ENCODE measurements around the gene PYCARD. TPM values are rescaled to one million over a fixed set of nuclear protein-coding genes. Genes with fewer than 3 reads are reported as not detected.
"Not testable (repeated sequence)": the region's sequence is repeated elsewhere in the genome, so short reads cannot be mapped to it uniquely, and the experiment has no call there.

Gene PYCARD
- 130 TPM for polyA plus RNA-seq

- H3K27ac Mint-ChIP-seq, result peak within 1 kb of the TSS; percentile 89 to 95 (median 92)
- H3K4me1 Mint-ChIP-seq, result peaks cover 40 to 53% (median 43%) of the 10 kb centered on the region in 3 donors
- no peaks in the 10 kb centered on the region for H3K9me3 Mint-ChIP-seq
- H3K36me3 Mint-ChIP-seq, result peaks cover 3% of the 10 kb centered on the region
- peak within 1 kb of the TSS; percentile 92 to 97 (median 97) for H3K4me3 Mint-ChIP-seq
- no peaks in the 10 kb centered on the region for H3K27me3 Mint-ChIP-seq
These were observed at the start of gene PYCARD for GRCh38 chr16:31202414-31203375. TSS of gene PYCARD (minus strand) at chr16:31202760. CDS start at chr16:31202690, 70 bp downstream.

DNA sequence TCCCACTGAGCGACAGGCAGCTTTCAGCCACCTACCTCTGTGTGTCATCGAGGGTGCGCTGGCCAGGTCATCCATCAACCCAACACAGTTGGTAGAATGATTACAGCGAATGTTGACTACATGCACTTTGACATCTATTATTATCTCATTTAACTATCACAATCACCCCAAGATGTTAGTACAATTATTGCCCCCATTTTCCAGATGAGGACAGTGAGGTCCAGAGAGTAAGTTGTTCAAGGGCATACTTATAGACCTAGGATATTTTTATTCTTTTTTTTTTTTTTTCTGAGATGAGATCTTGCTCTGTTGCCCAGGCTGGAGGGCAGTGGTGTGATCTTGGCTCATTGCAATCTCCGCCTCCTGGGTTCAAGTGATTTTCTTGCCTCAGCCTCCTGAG lies 48.9 kb upstream of the PYCARD start:
- Mint-ChIP-seq H3K4me3 (no peak overlapping the region), H3K9me3 (no peaks in the 10 kb centered on the region), H3K27ac (no peak overlapping the region)

GRCh38 chr16:31250782-31251384 lies 48.3 kb upstream of the PYCARD start:
- Mint-ChIP-seq H3K9me3 (no peaks in the 10 kb centered on the region), H3K36me3 (no peaks in the 10 kb centered on the region), H3K4me1 (peaks cover 8 to 15% (median 15%) of the 10 kb centered on the region in 3 donors), H3K27ac (no peak overlapping the region), H3K27me3 (peaks cover 1% of the 10 kb centered on the region), H3K4me3 (no peak overlapping the region)

More for the DNA sequence above, 48.9 kb upstream of the PYCARD start:
- H3K36me3 Mint-ChIP-seq, result no peaks in the 10 kb centered on the region
- peaks cover 1% of the 10 kb centered on the region for H3K27me3 Mint-ChIP-seq
- H3K4me1 Mint-ChIP-seq, result peaks cover 8 to 15% (median 15%) of the 10 kb centered on the region in 3 donors

- Mint-ChIP-seq H3K4me3 (no peak overlapping the region), H3K27ac (no peak overlapping the region), H3K9me3 (no peaks in the 10 kb centered on the region), H3K36me3 (no peaks in the 10 kb centered on the region), H3K27me3 (peaks cover 3% of the 10 kb centered on the region), H3K4me1 (peaks cover 10 to 15% (median 14%) of the 10 kb centered on the region in 3 donors)
These were observed 45.8 kb upstream of the PYCARD start for GRCh38 chr16:31248344-31248743.

DNA sequence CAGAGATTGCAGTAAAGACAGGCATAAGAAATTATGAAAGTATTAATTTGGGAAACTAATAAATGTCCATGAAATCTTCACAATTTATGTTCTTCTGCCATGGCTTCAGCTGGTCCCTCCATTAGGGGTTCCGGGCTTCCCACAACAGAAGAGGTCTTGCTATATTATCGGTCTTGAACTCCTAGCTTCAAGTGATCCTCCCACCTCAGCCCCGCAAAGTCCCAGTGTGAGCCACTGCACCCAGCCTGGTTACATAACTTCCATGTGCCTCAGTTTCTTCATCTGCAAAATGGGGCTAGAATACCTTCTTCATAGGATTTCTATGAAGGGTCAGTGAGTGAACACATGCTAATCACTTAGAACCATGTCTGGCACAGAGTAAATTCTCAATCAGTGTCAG lies 43.7 kb upstream of the PYCARD start:
- peaks cover 3% of the 10 kb centered on the region for H3K27me3 Mint-ChIP-seq
- H3K9me3 Mint-ChIP-seq, result no peaks in the 10 kb centered on the region
- no peak overlapping the region for H3K4me3 Mint-ChIP-seq
- H3K4me1 Mint-ChIP-seq, result peaks cover 7 to 10% (median 9%) of the 10 kb centered on the region in 3 donors
- H3K36me3 Mint-ChIP-seq, result no peaks in the 10 kb centered on the region
- no peak overlapping the region for H3K27ac Mint-ChIP-seq

GRCh38 chr16:31245598-31245997 lies 43.0 kb upstream of the PYCARD start:
- H3K4me3 Mint-ChIP-seq, H3K27me3 Mint-ChIP-seq, H3K9me3 Mint-ChIP-seq, H3K36me3 Mint-ChIP-seq, H3K27ac Mint-ChIP-seq, H3K4me1 Mint-ChIP-seq: not testable (repeated sequence)

DNA sequence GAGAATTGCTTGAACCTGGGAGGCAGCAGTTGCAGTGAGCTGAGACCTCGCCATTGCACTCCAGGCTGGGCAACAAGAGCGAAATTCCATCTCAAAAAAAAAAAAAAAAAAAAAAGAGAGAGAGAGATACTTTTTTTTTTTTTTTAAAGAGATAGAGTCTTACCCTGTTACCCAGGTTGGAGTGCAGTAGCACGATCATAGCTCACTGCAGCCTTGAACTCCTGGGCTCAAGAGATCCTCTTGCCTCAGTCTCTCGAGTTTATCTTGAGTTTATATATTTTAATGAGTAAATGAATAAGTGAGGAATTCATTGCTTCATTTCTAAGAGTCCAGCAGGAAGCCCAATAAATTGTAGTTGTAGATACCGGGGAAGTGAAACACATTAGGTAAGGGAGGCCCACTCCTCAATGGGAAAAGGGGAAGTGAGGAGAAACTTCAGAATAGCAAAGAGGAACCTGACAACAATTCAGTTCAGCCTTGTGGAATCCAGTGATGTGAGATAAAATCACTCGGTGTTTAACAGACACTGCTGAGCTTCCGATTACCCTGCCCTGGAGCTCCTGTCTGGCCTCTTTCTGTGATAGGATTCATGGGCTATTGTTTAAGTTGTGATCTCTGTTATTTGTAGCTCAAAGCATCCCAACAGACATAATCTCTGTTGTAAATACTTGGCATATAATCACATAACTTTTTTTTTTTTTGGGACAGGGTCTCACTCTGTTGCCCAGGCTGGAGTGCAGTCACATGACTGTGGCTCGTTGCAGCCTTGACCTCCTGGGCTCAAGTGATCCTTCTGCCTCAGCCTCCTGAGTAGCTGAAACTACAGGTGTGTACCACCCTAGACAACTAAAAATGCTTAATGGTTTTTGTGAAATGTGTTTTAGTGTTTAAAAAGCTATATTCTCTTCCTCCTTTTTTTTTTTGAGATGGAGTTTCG lies 41.4 kb upstream of the PYCARD start:
- peak overlapping the region in 2 of 4 donors; percentile 43 to 79 for H3K4me3 Mint-ChIP-seq
- H3K27ac Mint-ChIP-seq, result peak overlapping the region; percentile 5 to 74 (median 61)
- peaks cover 7 to 10% (median 9%) of the 10 kb centered on the region in 3 donors for H3K4me1 Mint-ChIP-seq
- no peaks in the 10 kb centered on the region for H3K36me3 Mint-ChIP-seq
- H3K27me3 Mint-ChIP-seq, result peaks cover 4% of the 10 kb centered on the region
- no peaks in the 10 kb centered on the region for H3K9me3 Mint-ChIP-seq

DNA sequence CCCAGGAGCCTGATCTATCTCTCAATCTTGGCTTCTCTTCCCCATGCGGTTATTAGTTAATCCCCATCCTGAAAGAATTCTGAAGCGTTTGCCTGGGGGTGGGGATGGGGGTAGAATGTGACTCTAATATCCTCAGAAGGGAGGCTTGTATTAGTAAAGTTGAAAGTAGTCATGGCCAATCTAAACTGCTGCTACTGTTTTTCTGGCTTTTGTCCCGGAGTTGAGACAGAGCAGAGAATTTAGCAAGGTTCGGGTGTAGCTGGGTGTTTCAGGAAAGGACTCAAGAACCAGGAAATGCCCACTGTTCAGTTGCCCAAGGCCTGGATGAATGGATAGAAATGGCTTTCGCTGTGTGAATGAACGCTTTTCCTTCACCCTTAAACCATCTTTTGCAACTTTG lies 39.6 kb upstream of the PYCARD start:
- Mint-ChIP-seq H3K27ac (no peak overlapping the region), H3K27me3 (peaks cover 3% of the 10 kb centered on the region), H3K36me3 (no peaks in the 10 kb centered on the region), H3K4me3 (no peak overlapping the region), H3K9me3 (no peaks in the 10 kb centered on the region), H3K4me1 (peaks cover 7 to 10% (median 8%) of the 10 kb centered on the region in 3 donors)

DNA sequence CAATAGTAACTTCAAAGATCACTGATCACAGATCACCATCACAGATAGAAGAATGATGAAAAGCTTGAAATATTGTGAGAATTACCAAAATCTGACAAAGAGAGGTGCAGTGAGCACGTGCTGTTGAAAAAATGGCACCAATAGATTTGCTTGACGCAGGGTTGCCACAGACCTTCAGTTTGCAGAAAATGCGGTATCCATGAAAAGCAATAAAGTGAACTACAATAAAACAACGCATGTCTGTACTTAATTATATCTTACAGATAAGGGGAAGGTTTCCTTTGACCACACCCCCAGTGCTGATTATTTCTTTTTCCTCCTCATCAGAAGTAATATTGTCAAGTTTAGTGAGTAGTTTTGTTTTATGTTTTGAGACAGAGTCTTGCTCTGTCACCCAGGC lies 35.5 kb upstream of the PYCARD start:
- Mint-ChIP-seq H3K9me3 (no peaks in the 10 kb centered on the region), H3K27me3 (peaks cover 4% of the 10 kb centered on the region), H3K4me1 (peaks cover 0 to 7% (median 0%) of the 10 kb centered on the region in 3 donors), H3K4me3 (no peak overlapping the region), H3K27ac (no peak overlapping the region), H3K36me3 (no peaks in the 10 kb centered on the region)

GRCh38 chr16:31229501-31229900 lies 26.9 kb upstream of the PYCARD start:
- H3K27me3 Mint-ChIP-seq, result peaks cover 7% of the 10 kb centered on the region
- H3K9me3 Mint-ChIP-seq, result no peaks in the 10 kb centered on the region
- no peak overlapping the region for H3K27ac Mint-ChIP-seq
- H3K36me3 Mint-ChIP-seq, result no peaks in the 10 kb centered on the region
- no peak overlapping the region for H3K4me3 Mint-ChIP-seq
- H3K4me1 Mint-ChIP-seq, result no peaks in the 10 kb centered on the region

GRCh38 chr16:31228206-31228605 lies 25.6 kb upstream of the PYCARD start:
- Mint-ChIP-seq H3K36me3 (no peaks in the 10 kb centered on the region), H3K4me3 (no peak overlapping the region), H3K27me3 (peaks cover 4% of the 10 kb centered on the region), H3K27ac (no peak overlapping the region), H3K4me1 (no peaks in the 10 kb centered on the region), H3K9me3 (no peaks in the 10 kb centered on the region)

GRCh38 chr16:31225193-31225592 lies 22.6 kb upstream of the PYCARD start:
- no peaks in the 10 kb centered on the region for H3K9me3 Mint-ChIP-seq
- H3K27ac Mint-ChIP-seq, result no peak overlapping the region

DNA sequence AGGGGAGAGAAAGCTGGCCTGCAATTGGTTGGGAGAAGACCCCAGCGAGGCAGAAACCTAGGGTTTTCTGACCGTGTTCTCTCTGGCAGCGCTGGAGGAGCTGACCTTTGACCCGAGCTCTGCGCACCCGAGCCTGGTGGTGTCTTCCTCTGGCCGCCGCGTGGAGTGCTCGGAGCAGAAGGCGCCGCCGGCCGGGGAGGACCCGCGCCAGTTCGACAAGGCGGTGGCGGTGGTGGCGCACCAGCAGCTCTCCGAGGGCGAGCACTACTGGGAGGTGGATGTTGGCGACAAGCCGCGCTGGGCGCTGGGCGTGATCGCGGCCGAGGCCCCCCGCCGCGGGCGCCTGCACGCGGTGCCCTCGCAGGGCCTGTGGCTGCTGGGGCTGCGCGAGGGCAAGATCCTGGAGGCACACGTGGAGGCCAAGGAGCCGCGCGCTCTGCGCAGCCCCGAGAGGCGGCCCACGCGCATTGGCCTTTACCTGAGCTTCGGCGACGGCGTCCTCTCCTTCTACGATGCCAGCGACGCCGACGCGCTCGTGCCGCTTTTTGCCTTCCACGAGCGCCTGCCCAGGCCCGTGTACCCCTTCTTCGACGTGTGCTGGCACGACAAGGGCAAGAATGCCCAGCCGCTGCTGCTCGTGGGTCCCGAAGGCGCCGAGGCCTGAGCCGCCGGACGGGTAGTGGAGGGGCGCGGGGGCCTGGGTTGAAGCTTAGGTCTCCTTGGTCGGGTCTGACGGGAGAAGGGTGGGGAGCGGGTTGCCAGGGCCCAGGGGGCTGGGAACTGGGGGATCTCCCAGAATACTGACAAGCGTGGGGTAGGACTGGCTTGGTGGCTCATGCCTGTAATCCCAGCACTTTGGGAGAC lies 21.8 kb upstream of the PYCARD start:
- no peaks in the 10 kb centered on the region for H3K36me3 Mint-ChIP-seq
- no peaks in the 10 kb centered on the region for H3K9me3 Mint-ChIP-seq
- no peak overlapping the region for H3K4me3 Mint-ChIP-seq
- peaks cover 0 to 2% (median 0%) of the 10 kb centered on the region in 3 donors for H3K4me1 Mint-ChIP-seq
- H3K27ac Mint-ChIP-seq, result no peak overlapping the region
- no peaks in the 10 kb centered on the region for H3K27me3 Mint-ChIP-seq

More at GRCh38 chr16:31225193-31225592, 22.6 kb upstream of the PYCARD start:
- Mint-ChIP-seq H3K4me3 (no peak overlapping the region), H3K36me3 (no peaks in the 10 kb centered on the region), H3K4me1 (peaks cover 0 to 2% (median 0%) of the 10 kb centered on the region in 3 donors), H3K27me3 (no peaks in the 10 kb centered on the region)

DNA sequence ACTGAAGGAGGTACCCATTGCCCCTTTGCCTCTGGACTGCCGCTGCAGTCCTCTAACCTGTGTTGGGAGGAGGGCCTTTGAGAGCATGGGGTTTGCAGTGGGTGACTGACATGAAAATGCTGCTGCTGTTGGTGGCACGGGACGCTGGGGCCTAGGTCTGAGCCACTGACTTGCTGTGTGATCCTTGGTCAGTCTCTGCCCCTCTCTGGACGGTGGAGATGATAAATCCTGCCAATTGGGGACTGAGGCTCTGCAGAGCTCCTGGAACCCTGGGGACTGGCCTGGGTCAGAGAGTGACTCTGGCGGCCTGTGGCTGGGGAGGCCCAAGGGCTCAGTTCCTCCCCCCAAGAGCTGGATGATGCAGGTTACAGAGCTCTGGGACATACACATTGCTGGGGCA lies 20.5 kb upstream of the PYCARD start:
- no peak overlapping the region for H3K27ac Mint-ChIP-seq
- peaks cover 0 to 2% (median 0%) of the 10 kb centered on the region in 3 donors for H3K4me1 Mint-ChIP-seq
- H3K36me3 Mint-ChIP-seq, result no peaks in the 10 kb centered on the region
- H3K9me3 Mint-ChIP-seq, result no peaks in the 10 kb centered on the region
- H3K4me3 Mint-ChIP-seq, result no peak overlapping the region
- peaks cover 11% of the 10 kb centered on the region for H3K27me3 Mint-ChIP-seq

Measured in IgD-negative memory B cell (primary cell).